WTC11 (cell line): ENCODE measurements around the gene KRT86. TPM values are rescaled to one million over a fixed set of nuclear protein-coding genes. Genes with fewer than 3 reads are reported as not detected.

Experiments used
- ATAC-seq: fragments of 200-7000 bp; cut with Tn5 transposase; 2 replicates; pipeline ENCODE4 v1.10.0; 2021; ENCODE audit warnings: mild to moderate bottlenecking, moderate library complexity
- CTCF ChIA-PET: fragments of 300-600 bp; sonication (Branson Sonifier 250); formaldehyde crosslinking; loops from one replicate; lab custom pipeline; 2021; ENCODE audit warnings: antibody characterized with exemption; lab: Charles Lee
- POLR2A ChIA-PET: fragments of 350-600 bp; sonication (Branson Sonifier 250); formaldehyde crosslinking; loops from one replicate; lab custom pipeline; 2021; ENCODE audit warnings: antibody characterized with exemption; lab: Charles Lee
- DNase-seq: peaks from one replicate; pipeline ENCODE4 v3.0.0; 2021; ENCODE audit warnings: low spot score
- H3K27ac Mint-ChIP-seq: 2 replicates; pipeline ENCODE4 v1.8.0; 2021; ENCODE audit warnings: mixed read lengths
- H3K27me3 Mint-ChIP-seq: 2 replicates; pipeline ENCODE4 v1.8.0; 2021; ENCODE audit warnings: low read depth, mild to moderate bottlenecking, moderate library complexity, mixed read lengths
- H3K36me3 Mint-ChIP-seq: 2 replicates; pipeline ENCODE4 v1.8.0; 2021; ENCODE audit warnings: mixed read lengths
- H3K4me1 Mint-ChIP-seq: 2 replicates; pipeline ENCODE4 v1.8.0; 2022; ENCODE audit warnings: mixed read lengths
- H3K4me3 Mint-ChIP-seq: 2 replicates; pipeline ENCODE4 v1.8.0; 2021; ENCODE audit warnings: mild to moderate bottlenecking, moderate library complexity, mixed read lengths
- H3K9me3 Mint-ChIP-seq: 2 replicates; pipeline ENCODE4 v1.8.0; 2021; ENCODE audit warnings: mixed read lengths
- ARID4B ChIP-seq: sonication (generic); formaldehyde crosslinking; IDR thresholded peaks from 2 replicates; pipeline ENCODE4 v1.8.0; 2023; ENCODE audit warnings: missing genetic modification reagents, mild to moderate bottlenecking, borderline replicate concordance
- ESRRA ChIP-seq: sonication (generic); formaldehyde crosslinking; IDR thresholded peaks from 2 replicates; pipeline ENCODE4 v1.8.1; 2022; ENCODE audit warnings: mild to moderate bottlenecking, missing genetic modification reagents, borderline replicate concordance
- GRHL2 ChIP-seq: fragments of 250-450 bp; sonication (Bioruptor Pico); IDR thresholded peaks from 2 replicates; pipeline ENCODE4 v1.8.0; 2022; ENCODE audit warnings: mild to moderate bottlenecking, moderate library complexity; ENCODE audit not compliant: insufficient replicate concordance, severe bottlenecking
- PRRX2 ChIP-seq: fragments of 250-450 bp; sonication (Bioruptor Pico); IDR thresholded peaks from 2 replicates; pipeline ENCODE4 v1.8.0; 2021; ENCODE audit warnings: mild to moderate bottlenecking
- SP1 ChIP-seq: sonication (generic); formaldehyde crosslinking; conservative IDR thresholded peaks from 2 replicates; pipeline ENCODE4 v1.8.1; 2022; ENCODE audit warnings: missing genetic modification reagents
- ZNF121 ChIP-seq: sonication (generic); formaldehyde crosslinking; IDR thresholded peaks from 2 replicates; pipeline ENCODE4 v1.8.0; 2023; ENCODE audit warnings: missing genetic modification reagents
- ZNF219 ChIP-seq: sonication (generic); formaldehyde crosslinking; IDR thresholded peaks from 2 replicates; pipeline ENCODE4 v1.8.0; 2023; ENCODE audit warnings: missing genetic modification reagents, mild to moderate bottlenecking, borderline replicate concordance
- ZNF396 ChIP-seq: fragments of 250-450 bp; sonication (Bioruptor Pico); IDR thresholded peaks from 2 replicates; pipeline ENCODE4 v1.8.0; 2021; ENCODE audit warnings: mild to moderate bottlenecking, moderate library complexity, borderline replicate concordance
- ZNF425 ChIP-seq: fragments of 250-450 bp; sonication (Bioruptor Pico); conservative IDR thresholded peaks from 2 replicates; pipeline ENCODE4 v1.9.0; 2021; ENCODE audit warnings: mild to moderate bottlenecking
- ZNF532 ChIP-seq: fragments of 250-450 bp; sonication (Bioruptor Pico); IDR thresholded peaks from 2 replicates; pipeline ENCODE4 v1.9.0; 2021; ENCODE audit warnings: mild to moderate bottlenecking, borderline replicate concordance
- total RNA-seq: library from RNA; stranded (reverse); gene quantifications from 3 replicates; pipeline ENCODE4 v1.2.3, GENCODE V29; 2021
- TF ChIP-seq, protein P1 (sequence below): sonication (generic); formaldehyde crosslinking; IDR thresholded peaks from 2 replicates; pipeline ENCODE4 v1.8.0; 2022; ENCODE audit warnings: mild to moderate bottlenecking, missing genetic modification reagents
- TF ChIP-seq, protein P2 (sequence below): fragments of 250-450 bp; sonication (Bioruptor Pico); IDR thresholded peaks from 2 replicates; pipeline ENCODE4 v2.1.2; 2022; ENCODE audit warnings: mild to moderate bottlenecking, moderate library complexity
- TF ChIP-seq, protein P3 (sequence below): sonication (generic); formaldehyde crosslinking; IDR thresholded peaks from 2 replicates; pipeline ENCODE4 v1.8.1; 2023; ENCODE audit warnings: mild to moderate bottlenecking, missing genetic modification reagents
- TF ChIP-seq, protein P4 (sequence below): sonication (generic); formaldehyde crosslinking; IDR thresholded peaks from 2 replicates; pipeline ENCODE4 v1.8.0; 2022; ENCODE audit warnings: missing genetic modification reagents

Gene KRT86
- total RNA-seq, 1 experiment from 2014 or later, result 0.11 TPM

DNA sequence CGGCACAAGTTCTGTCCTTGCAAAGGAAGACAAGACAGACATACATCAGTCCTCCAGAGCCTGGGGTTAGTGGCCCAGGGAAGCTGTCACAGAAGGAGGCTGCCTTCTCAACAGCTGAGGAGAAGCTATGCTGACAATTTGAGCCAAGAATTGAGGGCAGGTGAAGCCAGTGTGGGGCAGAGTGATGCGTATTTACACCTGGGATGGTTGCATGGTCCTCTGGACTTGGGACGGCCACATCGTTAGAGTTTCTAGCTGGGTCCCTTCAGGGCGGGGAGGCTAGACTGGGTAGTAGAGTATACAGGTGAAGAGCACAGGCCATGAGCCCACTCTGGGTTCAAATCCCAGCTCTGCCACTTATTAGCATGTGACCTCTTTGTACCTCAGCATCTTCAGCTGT, 76.3 kb downstream of the KRT86 start (continued):
- TF ChIP-seq ZNF532 (CRISPR knock-in tag) (no peak), ARID4B (CRISPR knock-in tag) (no peak), ZNF396 (CRISPR knock-in tag) (no peak), SP1 (CRISPR knock-in tag) (no peak), ESRRA (CRISPR knock-in tag) (no peak)
- TF ChIP-seq, protein P1, sequence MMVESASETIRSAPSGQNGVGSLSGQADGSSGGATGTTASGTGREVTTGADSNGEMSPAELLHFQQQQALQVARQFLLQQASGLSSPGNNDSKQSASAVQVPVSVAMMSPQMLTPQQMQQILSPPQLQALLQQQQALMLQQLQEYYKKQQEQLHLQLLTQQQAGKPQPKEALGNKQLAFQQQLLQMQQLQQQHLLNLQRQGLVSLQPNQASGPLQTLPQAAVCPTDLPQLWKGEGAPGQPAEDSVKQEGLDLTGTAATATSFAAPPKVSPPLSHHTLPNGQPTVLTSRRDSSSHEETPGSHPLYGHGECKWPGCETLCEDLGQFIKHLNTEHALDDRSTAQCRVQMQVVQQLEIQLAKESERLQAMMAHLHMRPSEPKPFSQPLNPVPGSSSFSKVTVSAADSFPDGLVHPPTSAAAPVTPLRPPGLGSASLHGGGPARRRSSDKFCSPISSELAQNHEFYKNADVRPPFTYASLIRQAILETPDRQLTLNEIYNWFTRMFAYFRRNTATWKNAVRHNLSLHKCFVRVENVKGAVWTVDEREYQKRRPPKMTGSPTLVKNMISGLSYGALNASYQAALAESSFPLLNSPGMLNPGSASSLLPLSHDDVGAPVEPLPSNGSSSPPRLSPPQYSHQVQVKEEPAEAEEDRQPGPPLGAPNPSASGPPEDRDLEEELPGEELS (CRISPR knock-in tag), result no peak
- TF ChIP-seq, protein P2, sequence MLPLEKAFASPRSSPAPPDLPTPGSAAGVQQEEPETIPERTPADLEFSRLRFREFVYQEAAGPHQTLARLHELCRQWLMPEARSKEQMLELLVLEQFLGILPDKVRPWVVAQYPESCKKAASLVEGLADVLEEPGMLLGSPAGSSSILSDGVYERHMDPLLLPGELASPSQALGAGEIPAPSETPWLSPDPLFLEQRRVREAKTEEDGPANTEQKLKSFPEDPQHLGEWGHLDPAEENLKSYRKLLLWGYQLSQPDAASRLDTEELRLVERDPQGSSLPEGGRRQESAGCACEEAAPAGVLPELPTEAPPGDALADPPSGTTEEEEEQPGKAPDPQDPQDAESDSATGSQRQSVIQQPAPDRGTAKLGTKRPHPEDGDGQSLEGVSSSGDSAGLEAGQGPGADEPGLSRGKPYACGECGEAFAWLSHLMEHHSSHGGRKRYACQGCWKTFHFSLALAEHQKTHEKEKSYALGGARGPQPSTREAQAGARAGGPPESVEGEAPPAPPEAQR, result no peak
- TF ChIP-seq, all 79 proteins: peak for 0

GRCh38 chr12:52351196-52352059, 77.0 kb downstream of the KRT86 start:
- no peak for ATAC-seq
- Mint-ChIP-seq H3K9me3 (no peaks in the 10 kb centered on the region), H3K27me3 (no peaks in the 10 kb centered on the region), H3K4me1 (0 out of 2 replicates have a peak, but pooled peaks cover 3% of the 10 kb centered on the region), H3K36me3 (no peaks in the 10 kb centered on the region), H3K27ac (no peak overlapping the region), H3K4me3 (no peak overlapping the region)
- ChIA-PET CTCF (interaction anchor here (0.5 to 2.2 kb wide), 12 partner anchors 10 to 514 kb away, joined by 3 to 8 read pairs (median 5); no protein-coding TSS in a partner anchor), POLR2A (no interaction called here)
- DNase-seq, result no peak
- TF ChIP-seq ZNF121, result no peak
- TF ChIP-seq GRHL2, result no peak
- TF ChIP-seq, protein P3, sequence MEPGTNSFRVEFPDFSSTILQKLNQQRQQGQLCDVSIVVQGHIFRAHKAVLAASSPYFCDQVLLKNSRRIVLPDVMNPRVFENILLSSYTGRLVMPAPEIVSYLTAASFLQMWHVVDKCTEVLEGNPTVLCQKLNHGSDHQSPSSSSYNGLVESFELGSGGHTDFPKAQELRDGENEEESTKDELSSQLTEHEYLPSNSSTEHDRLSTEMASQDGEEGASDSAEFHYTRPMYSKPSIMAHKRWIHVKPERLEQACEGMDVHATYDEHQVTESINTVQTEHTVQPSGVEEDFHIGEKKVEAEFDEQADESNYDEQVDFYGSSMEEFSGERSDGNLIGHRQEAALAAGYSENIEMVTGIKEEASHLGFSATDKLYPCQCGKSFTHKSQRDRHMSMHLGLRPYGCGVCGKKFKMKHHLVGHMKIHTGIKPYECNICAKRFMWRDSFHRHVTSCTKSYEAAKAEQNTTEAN (CRISPR knock-in tag), result no peak
- TF ChIP-seq ZNF425 (CRISPR knock-in tag), result no peak
- no peak for TF ChIP-seq ZNF219
- TF ChIP-seq, protein P4, sequence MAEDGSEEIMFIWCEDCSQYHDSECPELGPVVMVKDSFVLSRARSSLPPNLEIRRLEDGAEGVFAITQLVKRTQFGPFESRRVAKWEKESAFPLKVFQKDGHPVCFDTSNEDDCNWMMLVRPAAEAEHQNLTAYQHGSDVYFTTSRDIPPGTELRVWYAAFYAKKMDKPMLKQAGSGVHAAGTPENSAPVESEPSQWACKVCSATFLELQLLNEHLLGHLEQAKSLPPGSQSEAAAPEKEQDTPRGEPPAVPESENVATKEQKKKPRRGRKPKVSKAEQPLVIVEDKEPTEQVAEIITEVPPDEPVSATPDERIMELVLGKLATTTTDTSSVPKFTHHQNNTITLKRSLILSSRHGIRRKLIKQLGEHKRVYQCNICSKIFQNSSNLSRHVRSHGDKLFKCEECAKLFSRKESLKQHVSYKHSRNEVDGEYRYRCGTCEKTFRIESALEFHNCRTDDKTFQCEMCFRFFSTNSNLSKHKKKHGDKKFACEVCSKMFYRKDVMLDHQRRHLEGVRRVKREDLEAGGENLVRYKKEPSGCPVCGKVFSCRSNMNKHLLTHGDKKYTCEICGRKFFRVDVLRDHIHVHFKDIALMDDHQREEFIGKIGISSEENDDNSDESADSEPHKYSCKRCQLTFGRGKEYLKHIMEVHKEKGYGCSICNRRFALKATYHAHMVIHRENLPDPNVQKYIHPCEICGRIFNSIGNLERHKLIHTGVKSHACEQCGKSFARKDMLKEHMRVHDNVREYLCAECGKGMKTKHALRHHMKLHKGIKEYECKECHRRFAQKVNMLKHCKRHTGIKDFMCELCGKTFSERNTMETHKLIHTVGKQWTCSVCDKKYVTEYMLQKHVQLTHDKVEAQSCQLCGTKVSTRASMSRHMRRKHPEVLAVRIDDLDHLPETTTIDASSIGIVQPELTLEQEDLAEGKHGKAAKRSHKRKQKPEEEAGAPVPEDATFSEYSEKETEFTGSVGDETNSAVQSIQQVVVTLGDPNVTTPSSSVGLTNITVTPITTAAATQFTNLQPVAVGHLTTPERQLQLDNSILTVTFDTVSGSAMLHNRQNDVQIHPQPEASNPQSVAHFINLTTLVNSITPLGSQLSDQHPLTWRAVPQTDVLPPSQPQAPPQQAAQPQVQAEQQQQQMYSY, result no peak
- TF ChIP-seq PRRX2, result no peak
